ENCODE measurements around the gene ARL6IP6.
"Not testable (repeated sequence)": the region's sequence is repeated elsewhere in the genome, so short reads cannot be mapped to it uniquely, and the experiment has no call there.

Gene ARL6IP6

GRCh38 chr2:152718076-152718908 is at the start of gene ARL6IP6:
TSS of gene ARL6IP6 (plus strand) at chr2:152718620. CDS start at chr2:152718625, 5 bp downstream.
- DNase-seq: peak; percentile 87

- no peak for DNase-seq
Measured at GRCh38 chr2:152674334-152674733, 44.1 kb upstream of the ARL6IP6 start.

- DNase-seq: no peak
Measured at GRCh38 chr2:152676461-152676860, 42.0 kb upstream of the ARL6IP6 start.

GRCh38 chr2:152678808-152679207 is 39.6 kb upstream of the ARL6IP6 start:
- DNase-seq: no peak

GRCh38 chr2:152682663-152683062 is 35.8 kb upstream of the ARL6IP6 start:
- DNase-seq: no peak

GRCh38 chr2:152683400-152683799 is 35.0 kb upstream of the ARL6IP6 start:
- no peak for DNase-seq

GRCh38 chr2:152686321-152686720 is 32.1 kb upstream of the ARL6IP6 start:
- DNase-seq: no peak

- DNase-seq: no peak
Measured at GRCh38 chr2:152693033-152693432, 25.4 kb upstream of the ARL6IP6 start.

- DNase-seq: peak; percentile 1
Measured at GRCh38 chr2:152694161-152694661, 24.2 kb upstream of the ARL6IP6 start.

- DNase-seq: no peak
Measured at GRCh38 chr2:152695763-152696162, 22.7 kb upstream of the ARL6IP6 start.

- no peak for DNase-seq
Measured at GRCh38 chr2:152696476-152696875, 21.9 kb upstream of the ARL6IP6 start.

- DNase-seq: no peak
Measured at GRCh38 chr2:152701198-152701597, 17.2 kb upstream of the ARL6IP6 start.

GRCh38 chr2:152706477-152707021 is 11.9 kb upstream of the ARL6IP6 start:
- DNase-seq: no peak

GRCh38 chr2:152708742-152709141 is 9.7 kb upstream of the ARL6IP6 start:
- DNase-seq: no peak

GRCh38 chr2:152710713-152711112 is 7.7 kb upstream of the ARL6IP6 start:
- no peak for DNase-seq

GRCh38 chr2:152715112-152715511 is 3.3 kb upstream of the ARL6IP6 start:
- DNase-seq: no peak

- no peak for DNase-seq
Measured at GRCh38 chr2:152715854-152716428, 2.5 kb upstream of the ARL6IP6 start.

GRCh38 chr2:152716805-152717227 is 1.6 kb upstream of the ARL6IP6 start:
- DNase-seq: no peak

- DNase-seq: peak; percentile 97
Measured at GRCh38 chr2:152717228-152718075, 968 bp upstream of the ARL6IP6 start, which contains the start of gene PRPF40A. TSS of gene PRPF40A (minus strand) at chr2:152717461. CDS start at chr2:152717439, 22 bp downstream.

GRCh38 chr2:152718909-152719645 is 657 bp downstream of the ARL6IP6 start:
- DNase-seq: peak; percentile 26

GRCh38 chr2:152720794-152721193 is 2.4 kb downstream of the ARL6IP6 start:
- DNase-seq: no peak

GRCh38 chr2:152722639-152723038 is 4.2 kb downstream of the ARL6IP6 start:
- not testable (repeated sequence) for DNase-seq
